VCaP (cell line): ENCODE results near the gene DUS2.

Experiments
- H3K27ac ChIP-seq: fragments of 450-650 bp; 2 replicates; pipeline ENCODE4 v1.5.1; 2017
- TF ChIP-seq, protein P1 (sequence below): fragments of 450-650 bp; conservative IDR thresholded peaks from 2 replicates; pipeline ENCODE4 v1.5.1; 2017; ENCODE audit warnings: mild to moderate bottlenecking, moderate library complexity

The DUS2 gene

DNA sequence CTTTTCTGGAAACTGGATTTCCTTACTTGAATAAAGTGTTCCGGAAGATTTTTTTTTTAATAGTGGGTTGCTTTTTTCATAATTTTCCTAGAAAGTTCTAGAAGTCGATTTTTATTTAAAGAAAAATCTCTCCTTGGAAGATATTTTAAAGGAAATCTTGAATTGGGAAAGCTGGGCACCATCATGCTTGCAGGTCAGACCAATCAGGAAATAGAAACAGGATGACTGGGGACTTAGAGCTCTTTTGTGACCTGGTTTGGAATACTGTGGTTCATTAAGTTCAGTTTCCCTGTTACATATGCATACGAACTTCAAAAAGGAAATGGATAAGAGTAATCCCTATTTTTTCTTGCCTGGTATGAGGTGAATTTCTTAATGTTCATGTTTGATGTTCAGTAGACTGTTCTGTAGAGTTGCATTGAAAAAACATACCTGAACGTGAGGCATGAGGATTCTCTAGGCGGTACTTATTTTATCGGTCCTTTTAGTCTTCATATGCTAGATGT lies 63.3 kb downstream of the DUS2 start:
- H3K27ac ChIP-seq, result peak overlapping the region; percentile 71
- TF ChIP-seq, protein P1, sequence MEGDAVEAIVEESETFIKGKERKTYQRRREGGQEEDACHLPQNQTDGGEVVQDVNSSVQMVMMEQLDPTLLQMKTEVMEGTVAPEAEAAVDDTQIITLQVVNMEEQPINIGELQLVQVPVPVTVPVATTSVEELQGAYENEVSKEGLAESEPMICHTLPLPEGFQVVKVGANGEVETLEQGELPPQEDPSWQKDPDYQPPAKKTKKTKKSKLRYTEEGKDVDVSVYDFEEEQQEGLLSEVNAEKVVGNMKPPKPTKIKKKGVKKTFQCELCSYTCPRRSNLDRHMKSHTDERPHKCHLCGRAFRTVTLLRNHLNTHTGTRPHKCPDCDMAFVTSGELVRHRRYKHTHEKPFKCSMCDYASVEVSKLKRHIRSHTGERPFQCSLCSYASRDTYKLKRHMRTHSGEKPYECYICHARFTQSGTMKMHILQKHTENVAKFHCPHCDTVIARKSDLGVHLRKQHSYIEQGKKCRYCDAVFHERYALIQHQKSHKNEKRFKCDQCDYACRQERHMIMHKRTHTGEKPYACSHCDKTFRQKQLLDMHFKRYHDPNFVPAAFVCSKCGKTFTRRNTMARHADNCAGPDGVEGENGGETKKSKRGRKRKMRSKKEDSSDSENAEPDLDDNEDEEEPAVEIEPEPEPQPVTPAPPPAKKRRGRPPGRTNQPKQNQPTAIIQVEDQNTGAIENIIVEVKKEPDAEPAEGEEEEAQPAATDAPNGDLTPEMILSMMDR, result no peak

DNA sequence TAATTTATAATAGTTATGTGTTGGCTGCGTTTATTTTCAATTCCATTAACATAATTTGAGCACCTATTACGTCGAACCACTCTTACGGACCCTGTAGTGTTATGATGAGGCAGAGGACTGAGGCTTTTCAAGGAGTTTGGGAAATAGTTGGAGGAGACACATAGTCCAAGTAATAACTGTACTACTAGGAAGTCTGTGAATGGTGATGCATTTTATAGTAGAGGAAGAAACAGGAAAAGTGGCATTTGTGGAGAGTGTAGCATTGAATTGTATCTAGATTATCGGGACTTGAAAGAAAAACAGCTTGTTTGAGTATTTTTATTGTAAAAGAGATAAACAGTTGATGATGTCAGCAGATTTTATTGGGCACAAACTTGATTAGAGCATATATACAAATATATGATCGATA lies 63.8 kb downstream of the DUS2 start:
- TF ChIP-seq, protein P1, result no peak
- H3K27ac ChIP-seq, result peak overlapping the region; percentile 71; the same call in 1 of the 2 replicates

DNA sequence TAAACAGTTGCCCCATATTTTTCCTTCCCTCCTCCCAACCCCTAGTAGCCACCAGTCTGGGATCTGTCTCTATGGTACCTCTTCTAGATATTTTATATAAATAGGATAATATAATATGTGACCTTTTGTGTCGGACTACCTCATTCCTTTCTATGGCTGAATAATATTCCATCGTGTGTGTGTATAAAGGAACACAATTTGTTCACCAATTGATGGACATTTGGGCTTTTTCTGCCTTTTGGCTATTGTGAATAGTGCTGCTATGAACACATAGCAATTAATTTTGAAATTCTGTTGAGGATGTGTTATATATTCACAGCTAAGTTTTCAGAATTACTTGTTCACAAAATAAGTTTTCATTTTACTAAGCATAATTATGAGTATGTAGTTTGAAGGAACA lies 64.6 kb downstream of the DUS2 start:
- TF ChIP-seq, protein P1, result no peak
- H3K27ac ChIP-seq, result no peak overlapping the region

DNA sequence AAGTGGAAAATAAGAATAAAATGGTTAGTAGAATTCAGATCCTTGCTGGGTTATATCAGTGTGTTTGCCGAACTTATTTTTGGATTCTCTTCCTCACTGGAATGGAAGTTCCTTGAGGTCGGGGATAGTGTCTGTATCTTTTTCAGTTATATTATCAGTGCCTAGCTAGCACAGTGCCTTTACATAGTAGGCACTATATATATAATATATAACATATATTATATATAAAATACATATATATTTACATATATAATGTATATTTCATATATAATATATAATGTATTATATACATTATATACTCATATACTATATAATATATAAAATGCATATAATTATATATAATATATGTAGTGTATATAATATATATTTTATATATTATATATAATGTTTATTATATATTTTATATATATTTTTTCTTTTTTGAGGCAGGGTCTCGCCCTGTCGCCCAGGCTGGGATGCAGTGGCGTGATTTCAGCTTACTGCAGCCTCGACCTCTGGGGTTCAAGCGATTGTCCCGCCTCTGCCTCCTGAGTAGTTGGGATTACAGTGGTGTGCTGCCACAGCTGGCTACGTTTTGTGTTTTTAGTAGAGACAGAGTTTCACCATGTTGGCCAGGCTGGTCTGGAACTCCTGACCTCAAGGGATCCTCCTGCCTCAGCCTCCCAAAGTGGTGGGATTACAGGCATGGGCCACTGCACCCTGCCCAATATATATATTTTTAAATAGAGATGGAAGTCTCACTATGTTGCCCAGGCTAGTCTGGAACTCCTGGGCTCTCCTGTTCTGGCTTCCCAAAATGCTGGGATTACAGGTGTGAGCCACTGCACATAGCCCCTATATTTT lies 65.3 kb downstream of the DUS2 start:
- H3K27ac ChIP-seq, result no peak overlapping the region
- TF ChIP-seq, protein P1, result no peak

DNA sequence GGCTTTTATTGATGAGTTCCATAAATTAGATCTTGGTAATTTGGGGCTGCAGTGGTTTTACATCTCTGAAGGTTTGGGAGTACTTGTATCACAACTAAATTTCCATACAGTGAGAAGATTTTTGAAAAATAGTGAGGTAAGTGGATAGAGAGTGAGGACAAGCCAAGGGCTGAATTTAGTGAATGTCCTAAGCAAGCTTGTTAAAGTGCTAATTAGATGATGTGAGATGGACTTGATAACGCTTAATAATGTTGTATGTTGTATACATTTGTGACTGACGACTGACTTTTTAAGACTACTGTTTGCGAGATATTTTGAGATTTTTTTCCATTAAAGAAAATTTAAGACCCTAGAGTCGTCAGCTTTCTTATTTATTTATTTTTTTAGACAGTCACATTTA lies 66.0 kb downstream of the DUS2 start:
- no peak overlapping the region for H3K27ac ChIP-seq
- TF ChIP-seq, protein P1, result no peak

DNA sequence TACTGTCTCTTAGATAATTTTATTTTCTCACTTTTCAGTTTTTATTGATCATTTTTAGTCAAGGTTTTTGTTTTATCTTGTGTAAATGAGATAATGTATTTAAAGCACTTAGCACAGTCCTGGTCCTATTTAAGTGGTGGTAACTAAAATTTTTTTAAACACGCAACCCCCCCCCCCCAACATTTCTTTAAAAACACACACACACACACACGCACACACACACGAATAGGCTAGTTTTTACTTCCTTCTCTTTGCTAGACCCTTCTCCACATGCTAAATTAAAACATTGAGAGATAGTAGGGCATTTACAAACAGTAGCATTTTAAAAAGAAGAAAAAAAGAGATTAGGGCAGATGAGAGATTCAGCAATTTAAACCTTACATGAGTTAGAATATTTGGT lies 67.0 kb downstream of the DUS2 start:
- TF ChIP-seq, protein P1, result no peak
- H3K27ac ChIP-seq, result no peak overlapping the region

DNA sequence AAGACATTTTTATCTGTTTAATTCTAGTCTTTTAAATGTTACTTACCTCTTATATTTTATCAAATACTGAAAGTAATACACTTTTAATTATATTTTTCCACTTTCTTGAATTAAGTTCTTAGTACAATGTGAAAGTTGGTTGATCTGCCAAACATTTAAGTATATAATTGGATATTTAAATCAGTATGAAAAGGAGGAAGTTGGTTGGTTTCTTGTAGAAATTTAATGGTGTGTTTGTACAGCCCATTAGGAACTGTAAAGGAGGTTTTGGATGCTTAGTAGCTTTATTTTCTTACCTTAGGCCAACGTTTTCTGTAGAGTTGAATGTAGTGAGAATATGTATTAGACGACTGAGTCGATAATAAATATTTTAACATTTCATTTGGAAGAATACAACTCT lies 67.4 kb downstream of the DUS2 start:
- no peak overlapping the region for H3K27ac ChIP-seq
- TF ChIP-seq, protein P1, result no peak
